BE2C (cell line): ENCODE results near the gene EBF4.

Source experiments
- DNase-seq: peaks from one replicate; pipeline ENCODE4 v3.0.0-alpha.2; 2020
- H3K27me3 ChIP-seq: fragments of 250-450 bp; sonication (Bioruptor Pico); 2 replicates; pipeline ENCODE4 v1.5.1; 2020; ENCODE audit warnings: mild to moderate bottlenecking
- H3K36me3 ChIP-seq: fragments of 250-450 bp; sonication (Bioruptor Pico); 2 replicates; pipeline ENCODE4 v1.5.1; 2020; ENCODE audit warnings: mild to moderate bottlenecking
- H3K4me1 ChIP-seq: fragments of 250-450 bp; sonication (Bioruptor Pico); 2 replicates; pipeline ENCODE4 v1.5.1; 2020
- H3K4me3 ChIP-seq: 2 replicates; pipeline ENCODE4 v1.5.1; 2011; ENCODE audit warnings: low read depth, low read length
- H3K9me3 ChIP-seq: fragments of 250-450 bp; sonication (Bioruptor Pico); 2 replicates; pipeline ENCODE4 v1.5.1; 2020
- TF ChIP-seq, protein P1 (sequence below): IDR thresholded peaks from 2 replicates; pipeline ENCODE4 v1.5.1; 2012; ENCODE audit warnings: mild to moderate bottlenecking, low read depth, low read length

The EBF4 gene

DNA sequence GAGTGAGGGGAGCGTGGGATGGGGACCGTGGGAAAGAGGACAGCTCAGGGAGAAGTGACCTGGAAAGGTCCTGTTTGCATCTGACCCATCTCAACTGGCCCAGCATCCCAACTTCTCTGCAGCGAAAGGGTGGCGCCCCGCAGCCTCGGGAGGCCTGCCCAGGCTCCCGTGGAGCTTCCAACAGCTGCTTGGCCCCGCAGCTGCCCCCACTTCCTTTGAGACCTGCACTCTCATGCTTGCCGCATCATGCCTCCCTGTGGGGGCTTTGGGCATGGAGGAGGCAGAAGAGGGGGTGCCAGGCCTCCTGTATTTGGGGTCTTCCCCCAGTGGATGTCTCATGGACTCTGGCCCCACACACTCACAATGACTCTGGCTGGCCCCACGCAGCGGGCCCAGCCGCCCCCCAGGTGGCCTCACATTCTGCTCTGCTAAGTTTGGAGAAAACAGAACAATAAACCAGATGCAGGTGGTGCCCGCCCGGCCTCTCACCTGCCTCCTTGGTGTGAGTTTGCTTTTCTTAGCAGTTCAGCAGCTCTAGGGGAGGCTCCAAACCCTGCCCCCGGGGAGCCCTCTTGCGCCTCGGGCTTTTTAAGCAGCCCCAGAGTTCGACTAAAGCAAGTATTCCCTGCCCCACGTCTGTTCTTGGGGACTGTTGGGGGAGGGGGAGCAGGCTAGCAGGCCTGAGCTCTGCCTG, 67.2 kb downstream of the EBF4 start:
- DNase-seq, result no peak
- TF ChIP-seq, protein P1, sequence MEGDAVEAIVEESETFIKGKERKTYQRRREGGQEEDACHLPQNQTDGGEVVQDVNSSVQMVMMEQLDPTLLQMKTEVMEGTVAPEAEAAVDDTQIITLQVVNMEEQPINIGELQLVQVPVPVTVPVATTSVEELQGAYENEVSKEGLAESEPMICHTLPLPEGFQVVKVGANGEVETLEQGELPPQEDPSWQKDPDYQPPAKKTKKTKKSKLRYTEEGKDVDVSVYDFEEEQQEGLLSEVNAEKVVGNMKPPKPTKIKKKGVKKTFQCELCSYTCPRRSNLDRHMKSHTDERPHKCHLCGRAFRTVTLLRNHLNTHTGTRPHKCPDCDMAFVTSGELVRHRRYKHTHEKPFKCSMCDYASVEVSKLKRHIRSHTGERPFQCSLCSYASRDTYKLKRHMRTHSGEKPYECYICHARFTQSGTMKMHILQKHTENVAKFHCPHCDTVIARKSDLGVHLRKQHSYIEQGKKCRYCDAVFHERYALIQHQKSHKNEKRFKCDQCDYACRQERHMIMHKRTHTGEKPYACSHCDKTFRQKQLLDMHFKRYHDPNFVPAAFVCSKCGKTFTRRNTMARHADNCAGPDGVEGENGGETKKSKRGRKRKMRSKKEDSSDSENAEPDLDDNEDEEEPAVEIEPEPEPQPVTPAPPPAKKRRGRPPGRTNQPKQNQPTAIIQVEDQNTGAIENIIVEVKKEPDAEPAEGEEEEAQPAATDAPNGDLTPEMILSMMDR, result no peak
- Histone ChIP-seq H3K36me3 (no peaks in the 10 kb centered on the region), H3K4me1 (no peaks in the 10 kb centered on the region), H3K9me3 (no peaks in the 10 kb centered on the region), H3K27me3 (no peaks in the 10 kb centered on the region), H3K4me3 (no peak overlapping the region)

DNA sequence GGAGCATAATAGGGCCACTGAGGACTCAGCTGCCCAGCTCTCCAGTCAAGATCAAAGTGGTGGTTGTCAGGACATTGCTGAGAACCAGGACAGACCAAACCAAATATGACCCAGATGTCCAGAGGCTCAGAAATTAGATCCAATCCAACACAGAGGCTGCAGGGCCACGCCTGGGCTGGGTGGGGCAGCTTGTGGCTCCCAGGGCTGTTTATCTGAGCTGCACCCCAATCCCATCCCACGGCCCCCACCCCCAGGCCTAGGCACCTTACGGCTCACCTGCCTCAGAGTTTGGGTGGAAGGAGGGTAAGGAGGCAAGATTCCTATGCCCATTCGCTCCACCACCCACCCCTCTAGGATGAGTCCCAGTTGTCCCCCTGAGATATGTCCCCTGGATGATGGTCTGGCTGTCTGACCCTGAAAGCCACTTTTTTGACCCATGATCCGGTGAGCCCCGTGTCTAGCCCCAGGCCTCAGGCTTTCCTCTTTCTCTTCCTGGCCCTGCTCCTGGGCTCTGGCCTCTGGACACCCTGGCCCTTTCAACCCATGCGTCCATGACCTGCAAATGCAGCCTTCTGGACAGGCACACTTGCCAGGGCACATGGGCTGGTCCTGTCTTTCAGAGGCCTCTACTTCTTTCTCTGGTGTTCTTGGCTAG, 67.8 kb downstream of the EBF4 start:
- no peaks in the 10 kb centered on the region for H3K4me1 ChIP-seq
- H3K36me3 ChIP-seq, result no peaks in the 10 kb centered on the region
- H3K27me3 ChIP-seq, result no peaks in the 10 kb centered on the region
- no peak overlapping the region for H3K4me3 ChIP-seq
- no peak for DNase-seq
- H3K9me3 ChIP-seq, result no peaks in the 10 kb centered on the region
- TF ChIP-seq, protein P1, result no peak

DNA sequence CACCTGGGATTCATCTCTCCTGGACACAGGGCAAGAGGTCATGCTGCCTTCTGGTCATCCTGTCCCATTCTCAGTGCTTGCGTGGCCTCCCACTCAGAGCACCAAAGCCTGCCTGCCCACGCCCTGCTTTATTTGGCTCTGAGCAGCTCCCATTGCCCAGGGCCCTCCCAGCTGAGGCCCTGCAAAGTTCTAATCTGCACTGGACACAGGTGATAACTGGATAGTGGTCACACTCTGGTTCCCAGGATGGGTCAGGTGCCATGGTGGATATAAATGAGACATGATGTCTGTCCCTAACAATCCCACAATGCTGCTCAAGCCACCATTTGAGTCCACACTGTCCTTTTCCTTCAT, 68.3 kb downstream of the EBF4 start:
- Histone ChIP-seq H3K4me1 (no peaks in the 10 kb centered on the region), H3K9me3 (no peaks in the 10 kb centered on the region), H3K36me3 (no peaks in the 10 kb centered on the region), H3K4me3 (no peak overlapping the region), H3K27me3 (no peaks in the 10 kb centered on the region)
- DNase-seq, result no peak
- TF ChIP-seq, protein P1, result no peak

DNA sequence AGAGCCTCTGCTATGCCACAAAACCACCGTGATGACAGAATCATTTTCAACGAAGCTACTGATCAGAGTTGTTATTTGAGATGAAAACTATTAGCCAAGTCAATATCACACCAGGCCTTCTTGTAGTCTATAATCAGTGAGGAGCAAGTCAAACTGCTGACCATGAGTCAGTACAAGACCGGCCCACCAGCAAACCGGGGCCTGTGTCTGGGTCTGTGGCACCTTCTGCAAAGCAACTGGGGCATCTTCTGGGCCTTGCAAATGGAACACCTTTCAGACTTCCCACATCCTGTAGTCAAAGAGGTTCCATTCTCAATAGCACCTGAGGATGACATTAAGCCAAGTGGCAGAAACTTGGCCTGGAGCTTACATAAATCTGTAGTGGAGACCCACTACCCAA, 69.3 kb downstream of the EBF4 start:
- Histone ChIP-seq H3K9me3 (no peaks in the 10 kb centered on the region), H3K4me1 (no peaks in the 10 kb centered on the region), H3K4me3 (no peak overlapping the region), H3K36me3 (no peaks in the 10 kb centered on the region), H3K27me3 (no peaks in the 10 kb centered on the region)
- TF ChIP-seq, protein P1, result no peak
- DNase-seq, result no peak

DNA sequence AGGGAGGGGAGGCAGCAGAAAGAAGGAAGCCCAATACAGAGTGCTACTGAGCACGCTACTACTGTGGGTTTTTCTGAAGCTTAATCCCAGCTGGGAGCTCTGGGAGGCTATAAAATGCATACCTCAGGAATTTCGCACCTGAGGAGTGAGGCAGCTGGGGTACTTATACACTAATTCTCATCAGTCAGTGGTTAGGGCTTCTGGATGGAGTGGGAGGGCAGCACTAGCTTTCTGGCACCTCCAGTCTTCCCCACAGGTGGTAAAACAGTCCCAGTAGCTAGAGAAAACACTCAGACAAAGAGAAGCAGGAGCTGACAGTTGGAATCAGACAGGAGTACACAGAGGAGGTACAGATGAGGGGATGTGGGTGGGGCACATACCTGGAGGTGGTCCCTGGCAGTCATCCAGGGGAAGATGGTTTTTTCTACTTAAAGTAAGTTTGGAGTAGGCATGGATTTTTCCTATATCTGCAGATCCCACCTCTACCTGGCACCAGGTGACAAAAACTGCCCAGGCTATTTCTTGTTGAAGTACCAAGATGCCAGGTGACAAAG, 70.1 kb downstream of the EBF4 start:
- no peaks in the 10 kb centered on the region for H3K27me3 ChIP-seq
- no peaks in the 10 kb centered on the region for H3K4me1 ChIP-seq
- H3K36me3 ChIP-seq, result no peaks in the 10 kb centered on the region
- no peaks in the 10 kb centered on the region for H3K9me3 ChIP-seq
- no peak overlapping the region for H3K4me3 ChIP-seq
- no peak for DNase-seq
- TF ChIP-seq, protein P1, result no peak

DNA sequence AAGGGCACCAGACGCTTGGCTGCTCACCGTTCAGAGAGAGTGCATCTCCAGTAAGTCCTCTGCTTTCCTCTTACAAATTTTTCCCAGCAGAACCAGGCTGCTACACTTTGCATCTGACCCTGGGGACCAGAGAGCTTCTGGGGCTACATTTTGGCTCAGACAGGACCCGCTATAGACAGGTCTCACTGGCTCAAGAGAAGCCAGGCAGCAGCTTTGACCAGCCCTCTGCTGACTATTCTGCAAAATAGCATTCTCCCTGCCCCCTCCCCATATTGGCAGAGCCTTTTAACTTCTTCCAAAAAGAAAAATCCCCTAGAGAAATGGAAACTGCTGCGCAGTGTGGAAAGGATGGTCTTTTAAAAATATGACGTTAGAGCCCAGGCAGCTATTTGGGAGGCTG, 70.6 kb downstream of the EBF4 start:
- H3K36me3 ChIP-seq, result no peaks in the 10 kb centered on the region
- no peak overlapping the region for H3K4me3 ChIP-seq
- H3K9me3 ChIP-seq, result no peaks in the 10 kb centered on the region
- H3K27me3 ChIP-seq, result no peaks in the 10 kb centered on the region
- no peaks in the 10 kb centered on the region for H3K4me1 ChIP-seq
- no peak for DNase-seq
- TF ChIP-seq, protein P1, result no peak
